ENCODE data around the gene LMAN2. TPM values are rescaled to one million over a fixed set of nuclear protein-coding genes. Genes with fewer than 3 reads are reported as not detected.

The LMAN2 gene
- polyA plus RNA-seq = 100 to 1,000 TPM in 2 of 4 donors, 10 to 100 TPM in 2; 73.6 to 304 (median 158) TPM
- long read RNA-seq, donor 1, transcript LMAN2-201 (8 exons, 1,800 nt) = major isoform, 118 of 138 reads
- long read RNA-seq, donor 1, partial matches to known transcripts = 5 of 138 reads
- long read RNA-seq, donor 1, other reads (novel, unspliced or antisense) = 13 of 138 reads
- long read RNA-seq, donor 2, transcript LMAN2-201 (8 exons, 1,800 nt) = major isoform, 27 of 28 reads
- long read RNA-seq, donor 2, partial matches to known transcripts = 0 of 28 reads
- long read RNA-seq, donor 2, other reads (novel, unspliced or antisense) = 0 of 28 reads
- long read RNA-seq, donor 3, transcript LMAN2-201 (8 exons, 1,800 nt) = major isoform, 31 of 33 reads
- long read RNA-seq, donor 3, partial matches to known transcripts = 0 of 33 reads
- long read RNA-seq, donor 3, other reads (novel, unspliced or antisense) = 0 of 33 reads
- long read RNA-seq, donor 4, partial matches to known transcripts = 0 of 1 reads
- long read RNA-seq, donor 4, other reads (novel, unspliced or antisense) = 0 of 1 reads
- long read RNA-seq, donor 5, transcript LMAN2-201 (8 exons, 1,800 nt) = major isoform, 15 of 17 reads
- long read RNA-seq, donor 5, partial matches to known transcripts = 0 of 17 reads
- long read RNA-seq, donor 5, other reads (novel, unspliced or antisense) = 0 of 17 reads
- long read RNA-seq, donor 6, transcript LMAN2-201 (8 exons, 1,800 nt) = major isoform, 44 of 110 reads
- long read RNA-seq, donor 6, partial matches to known transcripts = 65 of 110 reads
- long read RNA-seq, donor 6, other reads (novel, unspliced or antisense) = 0 of 110 reads
- long read RNA-seq, donor 7, transcript LMAN2-201 (8 exons, 1,800 nt) = major isoform, 50 of 54 reads
- long read RNA-seq, donor 7, partial matches to known transcripts = 0 of 54 reads
- long read RNA-seq, donor 7, other reads (novel, unspliced or antisense) = 0 of 54 reads
- long read RNA-seq, donor 8, partial matches to known transcripts = 0 of 3 reads
- long read RNA-seq, donor 8, other reads (novel, unspliced or antisense) = 0 of 3 reads
- long read RNA-seq, donor 9, transcript LMAN2-201 (8 exons, 1,800 nt) = major isoform, 14 of 15 reads
- long read RNA-seq, donor 9, partial matches to known transcripts = 0 of 15 reads
- long read RNA-seq, donor 9, other reads (novel, unspliced or antisense) = 0 of 15 reads
- long read RNA-seq, donor 10, transcript LMAN2-201 (8 exons, 1,800 nt) = major isoform, 61 of 71 reads
- long read RNA-seq, donor 10, partial matches to known transcripts = 0 of 71 reads
- long read RNA-seq, donor 10, other reads (novel, unspliced or antisense) = 7 of 71 reads

GRCh38 chr5:177351392-177352329 lies at the start of gene LMAN2:
Gene LMAN2, minus strand, starts transcription at chr5:177351668. Its CDS starts 21 bp downstream, at chr5:177351647.
- Histone ChIP-seq H3K4me1 (ENCODE audit: control insufficient read depth in 3 of 3, insufficient read depth in 2 of 3, low read depth in 1 of 3, low read length in 2 of 3) (peaks cover 9 to 12% (median 9%) of the 10 kb centered on the region in 3 donors), H3K27me3 (ENCODE audit: control insufficient read depth in 3 of 3, insufficient read depth in 3 of 3, low read length in 3 of 3) (peaks cover 0 to 8% (median 0%) of the 10 kb centered on the region in 3 donors), H3K27ac (ENCODE audit: low read depth in 1 of 3, low read length in 2 of 3) (peak within 1 kb of the TSS; percentile 92 to 97 (median 94)), H3K9me3 (ENCODE audit: control insufficient read depth in 2 of 2, insufficient read depth in 1 of 2, low read depth in 1 of 2, low read length in 1 of 2) (peaks cover 0 to 8% of the 10 kb centered on the region in 2 donors), H3K4me3 (ENCODE audit: low read depth in 1 of 3, low read length in 3 of 3) (peak within 1 kb of the TSS; percentile 58 to 88 (median 65)), H3K36me3 (ENCODE audit: control insufficient read depth in 3 of 3, insufficient read depth in 2 of 3, low read depth in 1 of 3, low read length in 3 of 3) (peaks cover 0 to 17% (median 0%) of the 10 kb centered on the region in 3 donors)
- WGBS, 3 donors = 7 to 8% (median 8%) methylated on average over 52 to 55 of the region's 55 CpGs
- DNase-seq (peak; percentile 98), FAIRE-seq (no peak)

- Histone ChIP-seq H3K4me1 (ENCODE audit: control insufficient read depth in 3 of 3, insufficient read depth in 2 of 3, low read depth in 1 of 3, low read length in 2 of 3) (peaks cover 0 to 38% (median 2%) of the 10 kb centered on the region in 3 donors), H3K27me3 (ENCODE audit: control insufficient read depth in 3 of 3, insufficient read depth in 3 of 3, low read length in 3 of 3) (peaks cover 0 to 77% (median 0%) of the 10 kb centered on the region in 3 donors), H3K9me3 (ENCODE audit: control insufficient read depth in 2 of 2, insufficient read depth in 1 of 2, low read depth in 1 of 2, low read length in 1 of 2) (no peaks in the 10 kb centered on the region), H3K4me3 (ENCODE audit: low read depth in 1 of 3, low read length in 3 of 3) (no peak within 1 kb of the TSS), H3K27ac (ENCODE audit: low read depth in 1 of 3, low read length in 2 of 3) (no peak within 1 kb of the TSS), H3K36me3 (ENCODE audit: control insufficient read depth in 3 of 3, insufficient read depth in 2 of 3, low read depth in 1 of 3, low read length in 3 of 3) (no peaks in the 10 kb centered on the region)
- FAIRE-seq (no peak), DNase-seq (peak; percentile 60 to 83)
- WGBS, 3 donors = 27 to 53% (median 37%) methylated on average over 87 to 92 of the region's 92 CpGs
These were observed 48.8 kb upstream of the LMAN2 start, which contains the start of gene PFN3 for GRCh38 chr5:177399997-177400868. Gene PFN3, minus strand, starts transcription at chr5:177400661. Its CDS starts 85 bp downstream, at chr5:177400576.

GRCh38 chr5:177397875-177398390 lies 46.5 kb upstream of the LMAN2 start:
- H3K4me1 ChIP-seq (ENCODE audit: control insufficient read depth in 3 of 3, insufficient read depth in 2 of 3, low read depth in 1 of 3, low read length in 2 of 3) = peaks cover 0 to 19% (median 0%) of the 10 kb centered on the region in 3 donors
- DNase-seq (no peak), FAIRE-seq (no peak)
- peaks cover 0 to 65% (median 0%) of the 10 kb centered on the region in 3 donors for H3K27me3 ChIP-seq (ENCODE audit: control insufficient read depth in 3 of 3, insufficient read depth in 3 of 3, low read length in 3 of 3)
- no peak overlapping the region for H3K27ac ChIP-seq (ENCODE audit: low read depth in 1 of 3, low read length in 2 of 3)
- H3K9me3 ChIP-seq (ENCODE audit: control insufficient read depth in 2 of 2, insufficient read depth in 1 of 2, low read depth in 1 of 2, low read length in 1 of 2) = no peaks in the 10 kb centered on the region
- H3K4me3 ChIP-seq (ENCODE audit: low read depth in 1 of 3, low read length in 3 of 3) = no peak overlapping the region
- WGBS, 3 donors = 84 to 88% (median 87%) methylated on average over 16 of the region's 16 CpGs
- no peaks in the 10 kb centered on the region for H3K36me3 ChIP-seq (ENCODE audit: control insufficient read depth in 3 of 3, insufficient read depth in 2 of 3, low read depth in 1 of 3, low read length in 3 of 3)

DNA sequence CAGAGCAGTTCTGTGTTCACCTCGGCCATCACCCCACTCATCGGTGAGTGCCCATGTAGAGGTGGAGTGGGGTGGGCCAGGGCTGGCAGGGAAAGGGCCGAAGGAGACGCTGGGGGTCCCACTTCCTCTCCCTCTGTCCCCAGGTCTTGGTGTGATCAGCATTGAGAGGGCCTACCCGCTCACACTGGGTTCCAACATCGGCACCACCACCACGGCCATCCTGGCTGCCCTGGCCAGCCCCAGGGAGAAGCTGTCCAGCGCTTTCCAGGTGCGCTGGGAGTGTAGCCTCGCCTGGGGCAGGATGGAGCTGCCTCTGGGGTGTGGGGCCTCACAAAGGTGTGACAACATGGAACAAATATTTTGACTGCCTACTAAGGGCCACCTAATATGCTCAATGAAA lies 45.3 kb upstream of the LMAN2 start:
- Histone ChIP-seq H3K9me3 (ENCODE audit: control insufficient read depth in 2 of 2, insufficient read depth in 1 of 2, low read depth in 1 of 2, low read length in 1 of 2) (no peaks in the 10 kb centered on the region), H3K27ac (ENCODE audit: low read depth in 1 of 3, low read length in 2 of 3) (no peak overlapping the region), H3K4me3 (ENCODE audit: low read depth in 1 of 3, low read length in 3 of 3) (no peak overlapping the region), H3K4me1 (ENCODE audit: control insufficient read depth in 3 of 3, insufficient read depth in 2 of 3, low read depth in 1 of 3, low read length in 2 of 3) (peaks cover 0 to 9% (median 0%) of the 10 kb centered on the region in 3 donors), H3K36me3 (ENCODE audit: control insufficient read depth in 3 of 3, insufficient read depth in 2 of 3, low read depth in 1 of 3, low read length in 3 of 3) (no peaks in the 10 kb centered on the region), H3K27me3 (ENCODE audit: control insufficient read depth in 3 of 3, insufficient read depth in 3 of 3, low read length in 3 of 3) (peaks cover 0 to 53% (median 0%) of the 10 kb centered on the region in 3 donors)
- WGBS, 3 donors = 86 to 94% (median 90%) methylated on average over 10 of the region's 10 CpGs
- no peak for FAIRE-seq
- no peak for DNase-seq

DNA sequence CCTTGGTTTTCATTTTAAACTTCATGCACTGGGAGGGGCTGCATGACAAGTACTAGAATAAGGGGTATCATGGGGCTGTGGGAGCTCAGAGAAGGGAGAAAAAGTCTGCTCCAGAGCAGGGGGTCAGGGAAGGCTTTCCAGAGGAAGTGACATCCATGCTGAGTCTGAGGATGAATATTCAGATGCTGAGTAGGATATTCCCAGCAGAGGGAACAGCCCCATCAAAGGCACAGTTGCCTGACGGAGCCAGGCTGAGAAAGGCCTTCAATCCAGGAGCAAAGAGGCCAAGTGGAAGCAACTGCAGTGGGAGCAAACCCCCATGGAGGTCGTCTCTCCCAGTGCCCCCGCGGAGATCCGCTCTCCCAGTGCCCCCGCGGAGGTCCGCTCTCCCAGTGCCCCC lies 44.6 kb upstream of the LMAN2 start:
- WGBS, 3 donors = 62 to 88% (median 77%) methylated on average over 2 to 8 of the region's 8 CpGs
- H3K4me1 ChIP-seq (ENCODE audit: control insufficient read depth in 3 of 3, insufficient read depth in 2 of 3, low read depth in 1 of 3, low read length in 2 of 3) = peaks cover 0 to 9% (median 0%) of the 10 kb centered on the region in 3 donors
- FAIRE-seq = no peak
- H3K4me3 ChIP-seq (ENCODE audit: low read depth in 1 of 3, low read length in 3 of 3) = no peak overlapping the region
- no peak for DNase-seq
- peaks cover 0 to 46% (median 0%) of the 10 kb centered on the region in 3 donors for H3K27me3 ChIP-seq (ENCODE audit: control insufficient read depth in 3 of 3, insufficient read depth in 3 of 3, low read length in 3 of 3)
- H3K9me3 ChIP-seq (ENCODE audit: control insufficient read depth in 2 of 2, insufficient read depth in 1 of 2, low read depth in 1 of 2, low read length in 1 of 2) = no peaks in the 10 kb centered on the region
- H3K36me3 ChIP-seq (ENCODE audit: control insufficient read depth in 3 of 3, insufficient read depth in 2 of 3, low read depth in 1 of 3, low read length in 3 of 3) = no peaks in the 10 kb centered on the region
- H3K27ac ChIP-seq (ENCODE audit: low read depth in 1 of 3, low read length in 2 of 3) = no peak overlapping the region

DNA sequence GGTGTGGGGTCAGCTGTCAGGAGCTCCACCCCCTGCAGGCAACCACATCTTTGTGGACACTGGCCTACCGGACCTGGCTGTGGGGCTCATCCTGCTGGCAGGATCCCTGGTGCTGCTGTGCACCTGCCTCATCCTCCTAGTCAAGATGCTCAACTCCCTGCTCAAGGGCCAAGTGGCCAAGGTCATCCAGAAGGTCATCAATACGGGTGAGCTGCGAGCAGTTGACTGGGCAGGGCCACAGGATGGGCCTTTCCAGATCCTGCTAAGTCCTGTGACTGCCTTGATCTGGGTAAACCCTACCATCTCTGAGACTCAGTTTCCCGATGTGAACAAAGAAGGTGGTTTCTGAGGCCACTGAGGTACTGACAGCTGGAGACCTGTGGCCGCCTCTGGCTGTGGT lies 42.5 kb upstream of the LMAN2 start:
- Histone ChIP-seq H3K27ac (ENCODE audit: low read depth in 1 of 3, low read length in 2 of 3) (no peak overlapping the region), H3K36me3 (ENCODE audit: control insufficient read depth in 3 of 3, insufficient read depth in 2 of 3, low read depth in 1 of 3, low read length in 3 of 3) (no peaks in the 10 kb centered on the region), H3K9me3 (ENCODE audit: control insufficient read depth in 2 of 2, insufficient read depth in 1 of 2, low read depth in 1 of 2, low read length in 1 of 2) (no peaks in the 10 kb centered on the region), H3K4me3 (ENCODE audit: low read depth in 1 of 3, low read length in 3 of 3) (no peak overlapping the region), H3K4me1 (ENCODE audit: control insufficient read depth in 3 of 3, insufficient read depth in 2 of 3, low read depth in 1 of 3, low read length in 2 of 3) (no peaks in the 10 kb centered on the region), H3K27me3 (ENCODE audit: control insufficient read depth in 3 of 3, insufficient read depth in 3 of 3, low read length in 3 of 3) (peaks cover 0 to 25% (median 0%) of the 10 kb centered on the region in 3 donors)
- WGBS, 3 donors = 65 to 76% (median 72%) methylated on average over 5 of the region's 5 CpGs
- FAIRE-seq (no peak), DNase-seq (no peak)

All from small intestine (tissue), 16 donors.